ENCODE results near the gene HOXB4. TPM values are rescaled to one million over a fixed set of nuclear protein-coding genes. Genes with fewer than 3 reads are reported as not detected.

The HOXB4 gene
- total and polyA plus RNA-seq, 2 donors (not counting 1 experiment from before 2014, with no cell fraction given) = 3.8 to 8.9 TPM

DNA sequence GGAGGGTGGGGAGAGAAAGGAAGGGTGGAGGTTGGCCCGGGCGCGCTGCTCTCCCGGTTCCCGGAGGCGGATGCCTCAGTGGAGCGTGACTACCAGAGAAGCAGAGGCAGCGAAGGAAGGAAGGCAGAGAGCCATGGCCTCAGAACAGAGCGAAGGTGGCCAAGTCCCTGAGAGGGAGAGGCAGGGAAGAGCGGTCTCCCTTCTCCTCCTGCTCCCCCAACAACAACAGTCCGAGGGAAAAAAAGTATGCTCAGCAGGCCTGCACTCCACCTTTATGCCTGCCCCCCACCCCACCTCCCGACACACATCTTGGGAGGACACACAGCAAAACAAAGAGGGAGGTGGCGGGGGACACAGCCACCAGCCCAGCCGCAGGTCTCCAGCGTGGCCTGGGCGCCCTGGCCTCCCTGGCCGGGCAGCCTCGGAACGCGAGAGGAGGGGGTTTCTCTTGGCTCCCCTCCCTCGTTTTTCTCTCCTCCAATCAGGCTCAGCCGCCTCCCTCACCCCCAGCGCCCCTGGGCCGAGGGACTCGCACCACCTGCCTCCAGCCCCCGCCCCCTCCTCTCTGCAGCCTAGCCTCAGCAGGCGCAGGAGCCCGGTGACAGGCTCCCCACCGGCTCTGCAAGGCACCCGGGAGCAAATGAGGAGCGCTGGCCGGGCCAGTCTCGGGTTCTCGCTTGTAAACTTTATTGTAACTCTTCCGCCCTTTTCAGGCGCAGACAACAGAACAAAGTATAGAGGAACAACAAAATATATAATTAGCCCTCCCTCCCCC lies 33.7 kb upstream of the HOXB4 start:
- Histone ChIP-seq H4K20me1 (ENCODE audit: control insufficient read depth, extremely low read depth, insufficient read depth, low read length) (no peaks in the 10 kb centered on the region), H3K27ac (ENCODE audit: insufficient read depth, low read length) (peak overlapping the region; percentile 85), H2AFZ (ENCODE audit: low read length) (peak overlapping the region; percentile 69), H3K27me3 (ENCODE audit: control insufficient read depth, insufficient read depth, low read length) (peaks cover 31% of the 10 kb centered on the region), H3K36me3 (ENCODE audit: control insufficient read depth, insufficient read depth, low read length) (peaks cover 1% of the 10 kb centered on the region), H3K4me1 (ENCODE audit: control insufficient read depth, extremely low read depth, insufficient read depth, low read length) (peaks cover 15% of the 10 kb centered on the region), H3K4me3 (replicated peaks in 1 of 4; ENCODE audit: control extremely low read depth in 1 of 4, insufficient read depth in 1 of 4, low read depth in 3 of 4, low read length in 4 of 4) (peak overlapping the region; percentile 10 to 94 (median 82)), H3K4me2 (ENCODE audit: extremely low read depth, insufficient read depth, low read length) (peak overlapping the region; percentile 97), H3K79me2 (ENCODE audit: control insufficient read depth, insufficient read depth, low read length) (peaks cover 24% of the 10 kb centered on the region), H3K9ac (ENCODE audit: insufficient read depth, low read length) (peak overlapping the region; percentile 3), H3K9me3 (ENCODE audit: control insufficient read depth, insufficient read depth, low read depth, low read length) (no peaks in the 10 kb centered on the region)
- no peak for TF ChIP-seq EZH2 (IDR thresholded peaks at IDR 0.05; ENCODE audit: low read length, missing control alignments)
- TF ChIP-seq, protein P1, sequence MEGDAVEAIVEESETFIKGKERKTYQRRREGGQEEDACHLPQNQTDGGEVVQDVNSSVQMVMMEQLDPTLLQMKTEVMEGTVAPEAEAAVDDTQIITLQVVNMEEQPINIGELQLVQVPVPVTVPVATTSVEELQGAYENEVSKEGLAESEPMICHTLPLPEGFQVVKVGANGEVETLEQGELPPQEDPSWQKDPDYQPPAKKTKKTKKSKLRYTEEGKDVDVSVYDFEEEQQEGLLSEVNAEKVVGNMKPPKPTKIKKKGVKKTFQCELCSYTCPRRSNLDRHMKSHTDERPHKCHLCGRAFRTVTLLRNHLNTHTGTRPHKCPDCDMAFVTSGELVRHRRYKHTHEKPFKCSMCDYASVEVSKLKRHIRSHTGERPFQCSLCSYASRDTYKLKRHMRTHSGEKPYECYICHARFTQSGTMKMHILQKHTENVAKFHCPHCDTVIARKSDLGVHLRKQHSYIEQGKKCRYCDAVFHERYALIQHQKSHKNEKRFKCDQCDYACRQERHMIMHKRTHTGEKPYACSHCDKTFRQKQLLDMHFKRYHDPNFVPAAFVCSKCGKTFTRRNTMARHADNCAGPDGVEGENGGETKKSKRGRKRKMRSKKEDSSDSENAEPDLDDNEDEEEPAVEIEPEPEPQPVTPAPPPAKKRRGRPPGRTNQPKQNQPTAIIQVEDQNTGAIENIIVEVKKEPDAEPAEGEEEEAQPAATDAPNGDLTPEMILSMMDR (conservative IDR thresholded peaks at IDR 0.05 in 1 of 2, IDR thresholded peaks at IDR 0.05 in 1 of 2; ENCODE audit: low read depth in 1 of 2, low read length in 2 of 2) = no peak
- no peak for DNase-seq (ENCODE audit: low read depth in 2 of 2)

DNA sequence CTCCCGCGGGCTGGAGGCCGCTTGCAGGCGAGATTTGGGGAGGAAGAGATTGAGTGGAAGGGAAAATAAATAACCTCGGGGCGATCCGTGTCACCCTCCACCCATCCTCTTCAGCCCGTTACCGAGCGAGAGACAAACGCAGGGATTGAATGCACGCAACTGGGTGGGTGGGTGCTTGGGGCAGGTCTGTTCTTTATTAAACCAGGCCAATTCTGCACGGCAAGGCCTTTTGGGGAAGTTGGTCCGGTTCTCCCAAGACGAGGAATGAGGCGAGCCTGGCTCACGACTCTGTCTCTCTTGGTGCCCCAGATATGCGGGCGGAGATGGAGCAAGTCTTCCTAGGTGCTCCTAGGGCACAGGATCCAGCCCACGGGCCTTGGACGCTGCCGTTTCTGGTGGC lies 33.1 kb upstream of the HOXB4 start:
- Histone ChIP-seq H3K27me3 (ENCODE audit: control insufficient read depth, insufficient read depth, low read length) (peaks cover 24% of the 10 kb centered on the region), H2AFZ (ENCODE audit: low read length) (peak overlapping the region; percentile 83), H3K4me2 (ENCODE audit: extremely low read depth, insufficient read depth, low read length) (peak overlapping the region; percentile 94), H3K9ac (ENCODE audit: insufficient read depth, low read length) (peak overlapping the region; percentile 60), H3K27ac (ENCODE audit: insufficient read depth, low read length) (peak overlapping the region; percentile 85), H3K9me3 (ENCODE audit: control insufficient read depth, insufficient read depth, low read depth, low read length) (no peaks in the 10 kb centered on the region), H3K36me3 (ENCODE audit: control insufficient read depth, insufficient read depth, low read length) (peaks cover 6% of the 10 kb centered on the region), H3K4me3 (replicated peaks in 1 of 4; ENCODE audit: control extremely low read depth in 1 of 4, insufficient read depth in 1 of 4, low read depth in 3 of 4, low read length in 4 of 4) (peak overlapping the region; percentile 80 to 94 (median 83)), H3K79me2 (ENCODE audit: control insufficient read depth, insufficient read depth, low read length) (peaks cover 24% of the 10 kb centered on the region), H4K20me1 (ENCODE audit: control insufficient read depth, extremely low read depth, insufficient read depth, low read length) (no peaks in the 10 kb centered on the region), H3K4me1 (ENCODE audit: control insufficient read depth, extremely low read depth, insufficient read depth, low read length) (peaks cover 15% of the 10 kb centered on the region)
- TF ChIP-seq EZH2 (IDR thresholded peaks at IDR 0.05; ENCODE audit: low read length, missing control alignments) = no peak
- TF ChIP-seq, protein P1 (conservative IDR thresholded peaks at IDR 0.05 in 1 of 2, IDR thresholded peaks at IDR 0.05 in 1 of 2; ENCODE audit: low read depth in 1 of 2, low read length in 2 of 2) = no peak
- no peak for DNase-seq (ENCODE audit: low read depth in 2 of 2)

DNA sequence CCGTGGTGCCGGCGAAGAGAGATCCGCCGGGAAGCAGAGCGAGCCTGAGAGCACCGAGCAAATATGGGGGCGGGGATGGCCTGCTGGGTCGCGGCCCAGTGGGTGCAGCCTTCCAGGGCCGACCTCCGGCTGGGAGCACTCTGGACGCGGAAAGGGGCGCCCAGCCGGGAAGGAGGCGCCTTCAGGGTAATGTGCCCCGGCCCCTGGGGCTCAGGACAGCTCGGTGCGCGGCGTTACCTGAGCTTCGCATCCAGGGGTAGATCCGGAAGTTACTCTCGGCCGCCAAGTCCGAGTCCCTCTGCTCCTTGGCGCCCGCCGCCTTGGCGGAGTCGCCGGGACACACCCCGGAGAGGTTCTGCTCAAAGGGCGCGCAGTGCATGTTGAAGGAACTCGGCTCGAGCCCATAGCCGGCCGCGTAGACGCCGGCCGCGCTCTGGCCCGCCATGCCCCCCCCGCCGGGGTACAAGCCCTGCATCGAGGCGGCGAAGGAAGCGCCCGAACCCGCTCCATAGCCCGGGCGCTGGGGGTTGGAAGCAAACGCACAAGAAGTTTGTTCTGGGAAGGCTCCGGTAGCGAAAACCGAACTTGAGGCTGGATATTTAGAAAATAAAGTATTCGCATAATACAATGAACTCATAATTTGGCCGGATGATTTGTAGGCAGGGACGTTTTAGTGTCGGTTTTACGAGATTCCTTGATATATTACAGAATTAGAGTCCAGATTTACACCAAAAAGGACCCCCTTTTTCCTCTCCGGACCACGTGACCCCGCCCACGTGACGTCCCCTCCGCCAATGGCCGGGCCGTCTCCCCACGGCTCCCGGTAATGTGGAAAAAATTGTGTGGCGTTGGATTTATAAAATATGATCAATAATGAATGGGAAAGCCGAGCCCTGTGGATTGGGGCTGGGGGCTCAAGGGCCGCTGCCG lies 32.4 kb upstream of the HOXB4 start, which contains the start of gene HOXB7:
Gene HOXB7, minus strand, starts transcription at position 736 of the 930 bp plus-strand sequence. Its CDS starts 99 bp downstream, at position 637.
- Histone ChIP-seq H3K27ac (ENCODE audit: insufficient read depth, low read length) (peak within 1 kb of the TSS; percentile 85), H3K4me1 (ENCODE audit: control insufficient read depth, extremely low read depth, insufficient read depth, low read length) (peaks cover 15% of the 10 kb centered on the region), H3K27me3 (ENCODE audit: control insufficient read depth, insufficient read depth, low read length) (peaks cover 17% of the 10 kb centered on the region), H4K20me1 (ENCODE audit: control insufficient read depth, extremely low read depth, insufficient read depth, low read length) (no peaks in the 10 kb centered on the region), H3K79me2 (ENCODE audit: control insufficient read depth, insufficient read depth, low read length) (peaks cover 24% of the 10 kb centered on the region), H3K9ac (ENCODE audit: insufficient read depth, low read length) (peak within 1 kb of the TSS; percentile 74), H2AFZ (ENCODE audit: low read length) (peak within 1 kb of the TSS; percentile 83), H3K4me3 (replicated peaks in 1 of 4; ENCODE audit: control extremely low read depth in 1 of 4, insufficient read depth in 1 of 4, low read depth in 3 of 4, low read length in 4 of 4) (peak within 1 kb of the TSS; percentile 80 to 94 (median 83)), H3K9me3 (ENCODE audit: control insufficient read depth, insufficient read depth, low read depth, low read length) (no peaks in the 10 kb centered on the region), H3K36me3 (ENCODE audit: control insufficient read depth, insufficient read depth, low read length) (peaks cover 6% of the 10 kb centered on the region), H3K4me2 (ENCODE audit: extremely low read depth, insufficient read depth, low read length) (peak within 1 kb of the TSS; percentile 94)
- DNase-seq (ENCODE audit: low read depth in 2 of 2) = peak in 1 of 2 donors; percentile 75
- TF ChIP-seq, protein P1 (conservative IDR thresholded peaks at IDR 0.05 in 1 of 2, IDR thresholded peaks at IDR 0.05 in 1 of 2; ENCODE audit: low read depth in 1 of 2, low read length in 2 of 2) = no peak
- no peak for TF ChIP-seq EZH2 (IDR thresholded peaks at IDR 0.05; ENCODE audit: low read length, missing control alignments)
